Astrocyte of the spinal cord (primary cell): Measurements from ENCODE around the gene PTPN6.

Experiments
- DNase-seq: peaks from one replicate; pipeline ENCODE4 v3.0.0; 2011; ENCODE audit warnings: low read depth, low spot score
- H3K4me3 ChIP-seq: 2 replicates; pipeline ENCODE4 v1.5.1; 2011; ENCODE audit warnings: low read depth, mild to moderate bottlenecking, low read length, moderate library complexity
- in situ Hi-C: cut with HindIII; loops from 2 replicates; pipeline ENCODE4 v1.10.0; 2017; ENCODE audit warnings: low sequenced_read_pairs
- TF ChIP-seq, protein P1 (sequence below): IDR thresholded peaks from 2 replicates; pipeline ENCODE4 v1.5.1; 2012; ENCODE audit warnings: low read depth, mild to moderate bottlenecking, low read length, inconsistent platforms

The PTPN6 gene

DNA sequence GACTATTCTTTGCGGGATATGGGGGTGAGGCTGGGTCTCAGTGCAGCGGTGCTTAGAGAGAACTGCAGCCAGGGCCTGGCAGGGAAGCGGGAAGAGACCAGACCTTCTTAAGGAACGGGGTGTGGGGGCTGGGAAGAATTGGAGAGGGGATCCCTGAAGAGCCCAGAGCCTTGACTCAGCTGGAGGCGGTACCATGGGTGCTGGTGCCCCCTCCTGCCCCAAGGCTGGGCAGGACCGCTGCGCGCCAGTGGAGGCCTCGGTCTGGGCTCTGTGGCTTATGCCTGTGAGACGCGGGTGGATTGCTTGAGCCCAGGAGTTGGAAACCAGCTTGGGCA lies 8.9 kb upstream of the PTPN6 start:
- TF ChIP-seq, protein P1, sequence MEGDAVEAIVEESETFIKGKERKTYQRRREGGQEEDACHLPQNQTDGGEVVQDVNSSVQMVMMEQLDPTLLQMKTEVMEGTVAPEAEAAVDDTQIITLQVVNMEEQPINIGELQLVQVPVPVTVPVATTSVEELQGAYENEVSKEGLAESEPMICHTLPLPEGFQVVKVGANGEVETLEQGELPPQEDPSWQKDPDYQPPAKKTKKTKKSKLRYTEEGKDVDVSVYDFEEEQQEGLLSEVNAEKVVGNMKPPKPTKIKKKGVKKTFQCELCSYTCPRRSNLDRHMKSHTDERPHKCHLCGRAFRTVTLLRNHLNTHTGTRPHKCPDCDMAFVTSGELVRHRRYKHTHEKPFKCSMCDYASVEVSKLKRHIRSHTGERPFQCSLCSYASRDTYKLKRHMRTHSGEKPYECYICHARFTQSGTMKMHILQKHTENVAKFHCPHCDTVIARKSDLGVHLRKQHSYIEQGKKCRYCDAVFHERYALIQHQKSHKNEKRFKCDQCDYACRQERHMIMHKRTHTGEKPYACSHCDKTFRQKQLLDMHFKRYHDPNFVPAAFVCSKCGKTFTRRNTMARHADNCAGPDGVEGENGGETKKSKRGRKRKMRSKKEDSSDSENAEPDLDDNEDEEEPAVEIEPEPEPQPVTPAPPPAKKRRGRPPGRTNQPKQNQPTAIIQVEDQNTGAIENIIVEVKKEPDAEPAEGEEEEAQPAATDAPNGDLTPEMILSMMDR: no peak

GRCh38 chr12:6943389-6943721 lies 7.8 kb upstream of the PTPN6 start:
- TF ChIP-seq, protein P1: no peak
- in situ Hi-C loops: no loop called here
- peak overlapping the region; percentile 70 for H3K4me3 ChIP-seq
- peak; percentile 96 for DNase-seq

More for the DNA sequence above, 8.9 kb upstream of the PTPN6 start:
- H3K4me3 ChIP-seq: no peak overlapping the region
- in situ Hi-C loops: no loop called here
- DNase-seq: peak; percentile 29

GRCh38 chr12:6943722-6944380 lies 7.3 kb upstream of the PTPN6 start, which contains the start of the genes C12orf57 and RNU7-1:
TSS of gene C12orf57 (plus strand) at chr12:6944022. CDS start at chr12:6944122, 100 bp downstream.
TSS of gene RNU7-1 (plus strand) at chr12:6943816.
- peak; percentile 95 for DNase-seq
- TF ChIP-seq, protein P1: no peak
- H3K4me3 ChIP-seq: peak within 1 kb of the TSS; percentile 70
- in situ Hi-C loops: no loop called here

GRCh38 chr12:6944381-6945186 lies 6.6 kb upstream of the PTPN6 start:
- peak; percentile 90 for DNase-seq
- in situ Hi-C loops: no loop called here
- peak overlapping the region; percentile 70 for H3K4me3 ChIP-seq
- TF ChIP-seq, protein P1: peak; percentile 85

DNA sequence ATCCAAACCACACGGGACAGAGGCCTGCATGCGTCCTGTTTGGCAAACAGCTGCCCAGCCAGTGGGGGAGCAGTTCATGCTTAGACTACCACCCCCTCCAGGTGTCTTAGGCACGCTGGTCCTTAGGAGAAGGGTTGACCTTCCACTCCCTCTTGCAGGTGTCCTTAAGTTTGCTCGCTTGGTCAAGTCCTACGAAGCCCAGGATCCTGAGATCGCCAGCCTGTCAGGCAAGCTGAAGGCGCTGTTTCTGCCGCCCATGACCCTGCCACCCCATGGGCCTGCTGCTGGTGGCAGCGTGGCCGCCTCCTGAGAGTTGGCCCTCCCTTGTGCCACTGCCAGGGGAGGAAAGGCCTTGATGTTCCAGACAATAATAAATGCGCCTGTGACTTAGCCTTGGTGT lies 5.5 kb upstream of the PTPN6 start:
- no peak overlapping the region for H3K4me3 ChIP-seq
- no peak for DNase-seq
- TF ChIP-seq, protein P1: no peak
- in situ Hi-C loops: no loop called here

DNA sequence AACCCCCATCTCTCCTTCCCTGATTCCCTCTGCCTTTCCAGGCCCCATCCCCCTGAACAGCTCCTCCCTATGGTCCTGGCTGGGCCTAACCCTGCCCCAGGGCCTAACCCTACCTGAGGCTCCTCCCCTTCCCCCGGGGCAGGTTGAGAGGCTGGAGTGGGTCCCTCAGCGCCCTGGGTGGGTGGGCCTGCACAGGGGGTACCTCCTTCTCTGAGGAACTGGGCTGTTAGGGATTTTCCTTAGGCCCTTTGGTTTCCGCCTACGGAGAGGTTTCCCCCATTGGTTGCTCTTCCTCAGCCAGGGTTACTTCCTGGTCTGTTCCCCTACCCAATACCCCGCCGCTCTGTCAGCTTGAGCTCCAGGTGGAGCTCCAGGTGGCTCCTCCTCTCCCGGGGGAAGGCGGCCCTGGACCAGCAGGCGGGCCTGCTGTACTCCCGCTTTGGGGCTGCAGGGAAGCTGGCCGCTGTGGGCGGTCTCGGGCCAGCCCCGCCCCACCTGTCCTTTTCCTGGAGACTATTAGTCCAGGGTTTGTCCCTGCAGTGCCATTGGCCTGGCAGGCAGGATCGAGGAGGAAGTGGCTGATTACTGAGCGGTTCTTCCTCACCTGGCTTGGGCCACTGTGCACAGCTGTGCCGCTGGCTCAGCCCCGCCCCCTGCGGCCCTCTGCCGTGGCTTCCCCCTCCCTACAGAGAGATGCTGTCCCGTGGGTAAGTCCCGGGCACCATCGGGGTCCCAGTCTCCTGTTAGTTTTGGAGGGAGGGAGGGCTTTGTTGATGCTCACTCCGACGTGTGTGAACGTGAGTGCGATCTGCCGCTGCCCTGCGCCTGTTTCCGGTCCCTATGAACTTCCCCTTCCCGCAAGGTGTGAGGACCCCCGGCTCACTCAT lies 4.9 kb upstream of the PTPN6 start:
- H3K4me3 ChIP-seq: no peak overlapping the region
- in situ Hi-C loops: no loop called here

More for the DNA sequence above, 4.9 kb upstream of the PTPN6 start:
- DNase-seq: no peak
- TF ChIP-seq, protein P1: no peak
